ENCODE measurements around the gene HDAC4.

Gene HDAC4

GRCh38 chr2:239239607-239240413, 161.0 kb downstream of the HDAC4 start:
- no CpG with 5 or more reads among the region's 29 CpGs for WGBS (ENCODE audit: extremely low coverage, insufficient coverage, insufficient read length)
- H2AK5ac ChIP-seq (ENCODE audit: low read length) = no peak overlapping the region

GRCh38 chr2:239238839-239239606, 161.8 kb downstream of the HDAC4 start:
- no CpG with 5 or more reads among the region's 15 CpGs for WGBS (ENCODE audit: extremely low coverage, insufficient coverage, insufficient read length)
- H3K23ac ChIP-seq (ENCODE audit: low read length) = no peak overlapping the region
- no peak overlapping the region for H2AFZ ChIP-seq (ENCODE audit: insufficient read depth, low read length, poor library complexity)
- H4K12ac ChIP-seq (ENCODE audit: low read depth, low read length) = no peak overlapping the region
- H3K4me1 ChIP-seq (ENCODE audit: control insufficient read depth in 1 of 2, insufficient read depth in 2 of 2, low read length in 2 of 2) = no peaks in the 10 kb centered on the region
- H3K14ac ChIP-seq (ENCODE audit: low read length) = no peak overlapping the region
- DNase-seq = no peak
- no peak overlapping the region for H3K9ac ChIP-seq (ENCODE audit: low read length)
- H3K27ac ChIP-seq (ENCODE audit: low read depth, low read length) = no peak overlapping the region
- H3K4ac ChIP-seq (ENCODE audit: low read depth, low read length) = no peak overlapping the region
- no peaks in the 10 kb centered on the region for H3K9me3 ChIP-seq (ENCODE audit: insufficient read depth, low read depth, low read length)
- H3K18ac ChIP-seq (ENCODE audit: low read length) = no peak overlapping the region
- H3K4me2 ChIP-seq (ENCODE audit: low read length) = no peak overlapping the region
- H2BK12ac ChIP-seq (ENCODE audit: low read length) = no peak overlapping the region
- no peak overlapping the region for H2AK5ac ChIP-seq (ENCODE audit: low read length)
- H2BK120ac ChIP-seq (ENCODE audit: insufficient read depth, low read length, poor library complexity) = no peak overlapping the region
- no peak overlapping the region for H3K4me3 ChIP-seq (ENCODE audit: low read depth, low read length)
- H3K79me1 ChIP-seq (ENCODE audit: low read length) = no peaks in the 10 kb centered on the region
- H3K36me3 ChIP-seq (ENCODE audit: control insufficient read depth in 1 of 2, insufficient read depth in 2 of 2, low read length in 2 of 2) = no peaks in the 10 kb centered on the region
- H2BK5ac ChIP-seq (ENCODE audit: low read depth, low read length, poor library complexity) = no peak overlapping the region
- no peaks in the 10 kb centered on the region for H3K79me2 ChIP-seq (ENCODE audit: control insufficient read depth, insufficient read depth, low read length, poor library complexity)
- H4K8ac ChIP-seq (ENCODE audit: low read depth, low read length) = no peak overlapping the region
- no peaks in the 10 kb centered on the region for H3K27me3 ChIP-seq (ENCODE audit: insufficient read depth, low read length)
- no peak overlapping the region for H4K91ac ChIP-seq (ENCODE audit: low read depth, low read length)

More at GRCh38 chr2:239239607-239240413, 161.0 kb downstream of the HDAC4 start:
- H2BK120ac ChIP-seq (ENCODE audit: insufficient read depth, low read length, poor library complexity) = no peak overlapping the region
- H3K79me1 ChIP-seq (ENCODE audit: low read length) = no peaks in the 10 kb centered on the region
- DNase-seq = no peak
- H2AFZ ChIP-seq (ENCODE audit: insufficient read depth, low read length, poor library complexity) = no peak overlapping the region
- no peaks in the 10 kb centered on the region for H3K27me3 ChIP-seq (ENCODE audit: insufficient read depth, low read length)
- no peak overlapping the region for H3K4me3 ChIP-seq (ENCODE audit: low read depth, low read length)
- no peak overlapping the region for H3K27ac ChIP-seq (ENCODE audit: low read depth, low read length)
- H3K18ac ChIP-seq (ENCODE audit: low read length) = no peak overlapping the region
- no peaks in the 10 kb centered on the region for H3K36me3 ChIP-seq (ENCODE audit: control insufficient read depth in 1 of 2, insufficient read depth in 2 of 2, low read length in 2 of 2)
- H2BK12ac ChIP-seq (ENCODE audit: low read length) = no peak overlapping the region
- H3K79me2 ChIP-seq (ENCODE audit: control insufficient read depth, insufficient read depth, low read length, poor library complexity) = no peaks in the 10 kb centered on the region
- no peak overlapping the region for H3K23ac ChIP-seq (ENCODE audit: low read length)
- no peak overlapping the region for H3K4ac ChIP-seq (ENCODE audit: low read depth, low read length)
- H3K4me2 ChIP-seq (ENCODE audit: low read length) = no peak overlapping the region
- H4K91ac ChIP-seq (ENCODE audit: low read depth, low read length) = no peak overlapping the region
- no peak overlapping the region for H3K9ac ChIP-seq (ENCODE audit: low read length)
- H4K12ac ChIP-seq (ENCODE audit: low read depth, low read length) = no peak overlapping the region
- no peak overlapping the region for H2BK5ac ChIP-seq (ENCODE audit: low read depth, low read length, poor library complexity)
- no peak overlapping the region for H4K8ac ChIP-seq (ENCODE audit: low read depth, low read length)
- H3K4me1 ChIP-seq (ENCODE audit: control insufficient read depth in 1 of 2, insufficient read depth in 2 of 2, low read length in 2 of 2) = no peaks in the 10 kb centered on the region
- no peaks in the 10 kb centered on the region for H3K9me3 ChIP-seq (ENCODE audit: insufficient read depth, low read depth, low read length)
- H3K14ac ChIP-seq (ENCODE audit: low read length) = no peak overlapping the region

DNA sequence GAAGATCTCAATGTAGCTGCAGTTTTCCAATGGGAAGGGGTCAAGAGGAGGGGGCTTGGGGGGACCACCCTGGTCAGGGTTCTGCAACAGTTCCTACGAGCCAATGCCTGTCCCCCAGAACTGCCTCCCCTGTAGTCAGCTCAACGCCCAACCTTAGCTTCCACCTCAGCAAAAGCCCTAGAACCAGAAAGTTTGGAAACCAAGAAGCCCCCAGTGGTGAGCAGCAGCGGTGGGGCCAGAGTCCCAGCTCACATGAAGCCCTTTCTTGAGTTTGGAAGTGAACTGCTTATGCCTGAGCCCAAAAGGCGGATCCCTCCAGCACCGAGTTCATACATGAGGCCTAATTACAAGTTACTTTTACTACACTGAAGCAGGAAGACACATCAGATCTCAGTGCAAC, 162.4 kb downstream of the HDAC4 start:
- DNase-seq = no peak
- no peak overlapping the region for H3K4ac ChIP-seq (ENCODE audit: low read depth, low read length)
- no CpG with 5 or more reads among the region's 5 CpGs for WGBS (ENCODE audit: extremely low coverage, insufficient coverage, insufficient read length)
- no peak overlapping the region for H2BK120ac ChIP-seq (ENCODE audit: insufficient read depth, low read length, poor library complexity)
- H3K18ac ChIP-seq (ENCODE audit: low read length) = no peak overlapping the region
- no peak overlapping the region for H4K12ac ChIP-seq (ENCODE audit: low read depth, low read length)
- H3K9ac ChIP-seq (ENCODE audit: low read length) = no peak overlapping the region
- H3K23ac ChIP-seq (ENCODE audit: low read length) = no peak overlapping the region
- H3K27ac ChIP-seq (ENCODE audit: low read depth, low read length) = no peak overlapping the region
- H3K4me2 ChIP-seq (ENCODE audit: low read length) = no peak overlapping the region
- H3K4me3 ChIP-seq (ENCODE audit: low read depth, low read length) = no peak overlapping the region
- H2BK5ac ChIP-seq (ENCODE audit: low read depth, low read length, poor library complexity) = no peak overlapping the region
- no peaks in the 10 kb centered on the region for H3K4me1 ChIP-seq (ENCODE audit: control insufficient read depth in 1 of 2, insufficient read depth in 2 of 2, low read length in 2 of 2)
- H3K79me1 ChIP-seq (ENCODE audit: low read length) = no peaks in the 10 kb centered on the region
- no peak overlapping the region for H4K8ac ChIP-seq (ENCODE audit: low read depth, low read length)
- H3K9me3 ChIP-seq (ENCODE audit: insufficient read depth, low read depth, low read length) = no peaks in the 10 kb centered on the region
- no peaks in the 10 kb centered on the region for H3K27me3 ChIP-seq (ENCODE audit: insufficient read depth, low read length)
- no peak overlapping the region for H2AK5ac ChIP-seq (ENCODE audit: low read length)
- no peak overlapping the region for H2BK12ac ChIP-seq (ENCODE audit: low read length)
- H4K91ac ChIP-seq (ENCODE audit: low read depth, low read length) = no peak overlapping the region
- H2AFZ ChIP-seq (ENCODE audit: insufficient read depth, low read length, poor library complexity) = no peak overlapping the region
- H3K36me3 ChIP-seq (ENCODE audit: control insufficient read depth in 1 of 2, insufficient read depth in 2 of 2, low read length in 2 of 2) = no peaks in the 10 kb centered on the region
- H3K79me2 ChIP-seq (ENCODE audit: control insufficient read depth, insufficient read depth, low read length, poor library complexity) = no peaks in the 10 kb centered on the region
- no peak overlapping the region for H3K14ac ChIP-seq (ENCODE audit: low read length)

GRCh38 chr2:239236808-239237205, 164.0 kb downstream of the HDAC4 start:
- H3K9me3 ChIP-seq (ENCODE audit: insufficient read depth, low read depth, low read length) = no peaks in the 10 kb centered on the region

More at GRCh38 chr2:239236808-239237205, 164.0 kb downstream of the HDAC4 start:
- Histone ChIP-seq H3K27me3 (ENCODE audit: insufficient read depth, low read length) (no peaks in the 10 kb centered on the region), H2AK5ac (ENCODE audit: low read length) (no peak overlapping the region), H3K4ac (ENCODE audit: low read depth, low read length) (no peak overlapping the region), H2BK5ac (ENCODE audit: low read depth, low read length, poor library complexity) (no peak overlapping the region), H3K14ac (ENCODE audit: low read length) (no peak overlapping the region), H4K8ac (ENCODE audit: low read depth, low read length) (no peak overlapping the region), H3K36me3 (ENCODE audit: control insufficient read depth in 1 of 2, insufficient read depth in 2 of 2, low read length in 2 of 2) (no peaks in the 10 kb centered on the region), H3K4me2 (ENCODE audit: low read length) (no peak overlapping the region), H4K12ac (ENCODE audit: low read depth, low read length) (no peak overlapping the region), H3K4me3 (ENCODE audit: low read depth, low read length) (no peak overlapping the region), H3K23ac (ENCODE audit: low read length) (no peak overlapping the region), H2AFZ (ENCODE audit: insufficient read depth, low read length, poor library complexity) (no peak overlapping the region), H3K18ac (ENCODE audit: low read length) (no peak overlapping the region), H3K4me1 (ENCODE audit: control insufficient read depth in 1 of 2, insufficient read depth in 2 of 2, low read length in 2 of 2) (no peaks in the 10 kb centered on the region), H3K79me1 (ENCODE audit: low read length) (no peaks in the 10 kb centered on the region), H4K91ac (ENCODE audit: low read depth, low read length) (no peak overlapping the region), H3K9ac (ENCODE audit: low read length) (no peak overlapping the region), H2BK12ac (ENCODE audit: low read length) (no peak overlapping the region), H2BK120ac (ENCODE audit: insufficient read depth, low read length, poor library complexity) (no peak overlapping the region), H3K27ac (ENCODE audit: low read depth, low read length) (no peak overlapping the region), H3K79me2 (ENCODE audit: control insufficient read depth, insufficient read depth, low read length, poor library complexity) (no peaks in the 10 kb centered on the region)
- DNase-seq = no peak
- WGBS (ENCODE audit: extremely low coverage, insufficient coverage, insufficient read length) = no CpG with 5 or more reads among the region's 9 CpGs
